Right lung (tissue), 5 donors: Measurements from ENCODE around the gene P2RY13. TPM values are rescaled to one million over a fixed set of nuclear protein-coding genes. Genes with fewer than 3 reads are reported as not detected.

Experiments
- DNase-seq, 2 donors: peaks; one replicate each; pipeline ENCODE4 v3.0.0-alpha.2; 2013
- polyA plus RNA-seq, 5 donors: library from polyadenylated mRNA; unstranded; fragments of 120-200 nt; gene quantifications; one replicate each; pipeline versions ENCODE4 v1.2.1 to v1.2.3, GENCODE V29; 2013; ENCODE audit warnings: inconsistent platforms in 1 of 5, low replicate concordance in 1 of 5; ENCODE audit not compliant: insufficient read length in 5 of 5, insufficient read depth in 1 of 5

Gene P2RY13
- polyA plus RNA-seq, 5 donors, result 0.77 to 1.7 (median 1.7) TPM

DNA sequence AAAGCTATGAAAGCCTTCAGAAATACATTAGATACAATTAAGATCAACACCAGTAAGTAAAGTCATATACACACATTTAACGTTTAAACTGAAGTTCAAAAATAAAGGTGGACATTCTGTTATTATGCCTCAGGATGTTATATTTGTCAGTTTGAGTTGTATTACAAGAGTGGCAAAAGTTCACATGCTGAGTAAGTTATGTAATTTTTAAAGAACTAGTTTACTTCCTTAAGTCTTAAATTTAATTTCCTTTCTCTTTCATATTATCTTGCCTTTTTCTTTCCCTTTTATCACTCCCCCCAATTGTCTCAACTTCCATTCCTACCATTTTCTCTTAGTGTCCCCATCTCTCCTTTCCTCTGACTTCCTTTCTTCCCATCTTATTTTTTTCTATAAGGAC, 7.8 kb downstream of the P2RY13 start:
- no peak for DNase-seq

DNA sequence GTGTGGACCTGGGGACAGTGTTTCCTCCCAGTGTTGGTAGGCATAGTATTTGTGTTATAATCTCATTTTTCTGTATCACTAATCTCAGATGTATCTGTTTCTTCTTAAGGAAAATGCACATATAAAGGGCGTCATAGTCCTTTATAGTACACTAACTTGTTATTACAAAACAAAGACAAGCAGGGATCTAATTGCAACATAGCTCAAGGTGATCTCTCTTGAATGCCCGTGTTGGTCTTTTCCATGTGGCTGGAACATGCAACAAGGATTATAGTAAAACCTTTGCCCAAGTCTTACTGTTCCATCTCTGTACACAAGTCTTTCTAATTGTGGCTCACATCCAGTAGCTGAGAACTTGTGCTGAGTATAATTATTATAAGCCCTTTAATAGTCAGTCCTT, 9.2 kb downstream of the P2RY13 start:
- no peak for DNase-seq

DNA sequence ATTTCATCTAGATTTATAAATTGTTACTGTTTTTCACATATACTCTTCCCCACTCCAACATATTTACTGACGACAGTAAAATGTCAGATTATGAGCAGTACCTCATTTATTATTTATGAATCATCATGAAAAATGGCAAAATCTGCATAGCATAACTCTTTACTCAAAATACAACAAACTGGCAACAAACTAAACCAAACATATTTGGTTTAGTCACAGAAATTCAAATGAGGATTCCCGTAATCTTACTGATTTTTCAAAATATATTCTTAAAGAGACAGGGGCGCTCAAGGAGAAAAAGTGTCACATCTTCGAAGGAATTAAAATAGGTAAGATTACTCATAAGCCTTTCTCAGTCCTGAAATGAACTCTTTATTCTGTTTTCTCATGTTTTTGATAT, 9.7 kb downstream of the P2RY13 start:
- no peak for DNase-seq

DNA sequence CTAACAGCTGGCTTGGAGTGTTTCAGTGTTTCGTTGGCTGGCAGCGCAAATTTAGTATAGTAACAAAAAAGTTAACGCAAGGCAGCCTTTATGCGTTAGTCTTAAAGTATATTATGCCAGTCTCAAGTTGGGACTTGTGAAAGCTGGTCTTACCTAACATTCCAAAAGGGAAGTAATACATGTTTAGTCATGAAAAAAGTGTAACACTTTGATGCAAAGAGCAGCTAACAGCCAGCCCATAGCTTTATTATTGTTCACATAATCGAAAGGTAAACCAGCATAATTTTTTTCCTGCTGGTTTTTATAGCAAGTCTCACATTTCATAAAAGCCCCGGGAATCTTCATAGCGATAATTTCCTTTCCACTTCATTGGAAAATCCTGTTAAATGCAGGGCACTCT, 10.4 kb downstream of the P2RY13 start:
- DNase-seq, result no peak

DNA sequence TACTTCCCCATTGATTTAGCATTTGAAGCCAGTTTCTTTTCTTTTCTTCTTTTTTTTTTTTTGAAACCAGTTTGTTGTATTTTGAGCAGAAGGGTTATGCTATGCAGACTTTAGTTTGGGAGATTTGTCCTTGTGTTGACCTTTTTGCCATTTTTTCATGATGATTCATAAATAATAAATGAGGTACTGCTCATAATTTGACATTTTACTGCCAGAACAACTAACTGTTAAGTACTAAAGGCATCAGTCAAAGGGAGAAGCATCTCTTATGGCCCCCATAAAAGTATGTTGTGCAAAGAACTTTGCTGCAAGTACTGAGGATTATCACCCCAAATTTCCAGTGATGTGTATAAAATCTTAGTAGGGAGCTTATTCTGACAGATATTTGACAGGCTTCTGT, 11.0 kb downstream of the P2RY13 start:
- DNase-seq, result no peak

DNA sequence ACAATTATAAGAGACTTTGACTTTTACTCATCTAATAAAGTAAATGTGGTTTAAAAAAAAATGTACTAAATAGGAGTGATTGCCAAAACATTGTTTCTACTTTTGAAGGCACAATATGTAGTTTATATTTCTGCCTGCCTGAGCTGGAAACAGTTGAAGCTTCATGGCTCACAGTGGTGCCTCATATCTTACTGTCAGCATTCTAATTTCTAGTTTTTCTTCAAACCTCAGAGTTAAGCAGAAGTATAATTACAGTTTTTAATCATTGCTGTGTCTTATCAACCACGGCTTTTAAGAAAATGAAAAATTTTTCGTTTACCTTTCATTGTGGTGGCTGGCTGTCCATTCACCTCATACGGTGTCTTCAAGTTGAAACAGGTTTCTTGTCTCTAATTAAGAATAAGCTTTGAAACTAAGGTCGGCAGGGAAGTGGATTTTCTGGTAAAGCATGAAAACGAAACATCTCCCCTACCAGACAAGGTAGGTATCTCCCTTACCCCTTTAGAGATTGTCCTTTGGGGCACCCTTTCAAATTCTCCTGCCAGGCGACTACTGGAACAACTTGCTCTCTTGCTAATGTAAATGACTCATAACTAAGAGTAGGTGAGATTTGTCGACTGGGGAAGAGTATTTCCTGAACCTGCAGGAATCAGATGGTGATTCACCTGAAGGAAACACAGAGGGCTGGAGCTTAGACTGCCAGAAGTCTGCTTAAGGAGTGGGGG, 12.9 kb downstream of the P2RY13 start, which contains the start of gene GPR87:
TSS of gene GPR87 (minus strand) at position 554 of the 725 bp plus-strand sequence. CDS start 16,720 bp downstream, outside the sequence.
- DNase-seq, result no peak

DNA sequence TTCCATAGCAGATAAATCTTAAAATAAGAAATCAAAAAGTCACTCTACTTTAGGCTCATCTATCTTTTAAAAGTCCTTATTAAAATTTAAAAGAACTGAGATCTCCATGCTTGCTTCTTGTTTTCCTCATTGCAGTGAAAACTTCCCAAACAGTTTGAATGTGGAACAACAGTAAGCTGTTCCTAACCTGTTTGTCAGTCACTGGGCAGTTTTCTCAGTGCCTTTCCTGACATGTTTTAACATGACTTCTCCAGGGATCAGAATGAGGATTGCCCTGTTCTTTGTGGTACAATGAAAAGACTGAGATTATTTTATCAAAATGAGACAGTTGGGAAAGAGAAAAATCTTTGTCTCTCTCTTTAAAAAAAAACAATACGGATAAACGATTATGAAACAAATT, 13.5 kb downstream of the P2RY13 start:
- DNase-seq, result no peak

DNA sequence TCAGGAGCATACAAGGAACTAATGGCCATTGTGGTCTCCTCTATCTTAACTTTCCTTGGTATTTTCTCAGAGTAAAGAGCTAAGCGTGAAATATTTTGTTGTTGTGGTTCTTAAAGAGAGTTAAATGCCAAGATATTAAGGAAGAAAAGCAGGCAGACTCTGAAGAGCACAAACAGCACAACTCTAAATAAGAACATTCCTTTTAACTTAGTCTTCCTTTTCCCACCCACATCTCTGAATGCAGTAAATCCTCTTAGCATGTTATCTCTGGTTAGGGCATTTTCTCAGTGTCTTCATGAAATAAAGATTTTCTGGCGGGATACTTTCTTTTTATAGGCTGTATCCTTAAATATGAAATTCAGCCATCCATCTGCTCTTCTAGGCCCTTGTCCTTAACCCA, 14.2 kb downstream of the P2RY13 start:
- DNase-seq, result no peak

DNA sequence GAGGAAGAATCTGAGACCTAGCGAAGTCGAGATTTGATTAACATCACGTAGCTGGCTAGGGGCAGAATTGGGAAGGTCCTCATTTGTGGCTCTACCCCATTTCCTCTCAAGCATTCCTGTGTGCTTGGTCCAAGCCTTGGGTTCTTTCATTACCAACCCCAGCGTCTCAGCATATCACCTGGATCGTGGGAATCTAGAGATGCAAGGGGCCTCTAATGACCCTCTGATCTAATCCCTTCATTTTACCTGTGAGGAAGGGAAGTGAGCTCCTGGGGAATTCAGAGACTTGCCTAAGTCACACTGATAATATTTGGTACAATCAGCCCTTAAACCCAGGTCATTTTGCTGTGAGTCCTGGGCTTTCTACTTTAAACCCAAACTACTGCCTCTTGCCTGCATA, 14.8 kb downstream of the P2RY13 start:
- DNase-seq, result no peak

DNA sequence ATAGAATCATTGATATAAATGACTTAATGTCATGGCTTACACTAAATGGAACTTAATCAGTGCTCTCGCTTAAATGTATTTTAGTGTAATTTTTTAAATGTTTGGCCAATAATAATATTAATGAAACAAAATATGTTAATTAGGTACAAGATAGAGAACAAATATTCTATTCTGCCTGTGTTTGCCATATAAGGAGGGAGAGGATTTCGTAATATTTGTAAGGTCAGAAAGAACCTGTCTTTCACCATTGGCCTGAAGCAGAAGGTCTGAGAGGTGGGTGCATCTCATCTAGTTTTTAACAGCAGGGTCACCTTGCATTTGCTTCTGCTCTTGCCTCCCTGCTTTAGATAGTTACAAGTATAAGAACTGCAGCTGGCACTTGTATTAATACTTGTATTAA, 15.2 kb downstream of the P2RY13 start:
- DNase-seq, result no peak

DNA sequence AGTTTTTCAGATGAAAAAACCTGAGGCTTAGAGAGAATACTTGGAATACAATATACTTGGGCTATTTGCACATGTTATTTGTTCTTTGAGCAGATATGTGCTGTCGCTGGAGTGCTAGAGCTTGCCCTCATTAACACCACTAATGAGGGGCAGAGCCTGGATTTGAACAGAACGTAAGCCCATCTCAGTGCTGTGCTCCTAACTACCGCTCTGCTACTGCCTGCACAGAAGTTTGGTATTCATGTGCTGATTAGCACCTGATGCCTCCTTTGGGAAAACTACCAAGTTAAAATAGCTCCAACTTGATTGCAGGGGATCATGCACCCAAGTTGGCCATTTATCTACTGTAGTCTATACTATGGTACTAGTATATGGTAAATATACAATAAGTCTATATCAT, 16.4 kb downstream of the P2RY13 start:
- no peak for DNase-seq

DNA sequence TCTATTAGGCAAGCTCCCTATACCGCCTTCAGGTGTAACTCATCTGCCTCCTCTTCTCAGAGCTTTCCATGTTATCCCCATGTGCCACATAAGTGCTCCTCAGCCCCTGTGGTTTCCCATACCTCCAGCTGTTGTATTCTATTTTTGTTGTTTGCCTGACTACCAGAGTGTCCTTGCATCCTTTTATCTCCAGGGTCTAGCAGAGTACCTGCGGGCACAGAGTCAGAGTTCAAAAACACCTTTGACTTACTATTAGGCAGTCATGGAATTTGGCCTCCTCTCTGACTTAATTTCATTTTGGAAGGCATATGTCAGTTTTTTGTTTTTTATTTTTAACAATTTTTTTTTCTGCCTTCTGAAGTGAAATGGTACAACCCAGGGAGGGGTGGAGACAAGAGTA, 19.8 kb downstream of the P2RY13 start:
- no peak for DNase-seq

DNA sequence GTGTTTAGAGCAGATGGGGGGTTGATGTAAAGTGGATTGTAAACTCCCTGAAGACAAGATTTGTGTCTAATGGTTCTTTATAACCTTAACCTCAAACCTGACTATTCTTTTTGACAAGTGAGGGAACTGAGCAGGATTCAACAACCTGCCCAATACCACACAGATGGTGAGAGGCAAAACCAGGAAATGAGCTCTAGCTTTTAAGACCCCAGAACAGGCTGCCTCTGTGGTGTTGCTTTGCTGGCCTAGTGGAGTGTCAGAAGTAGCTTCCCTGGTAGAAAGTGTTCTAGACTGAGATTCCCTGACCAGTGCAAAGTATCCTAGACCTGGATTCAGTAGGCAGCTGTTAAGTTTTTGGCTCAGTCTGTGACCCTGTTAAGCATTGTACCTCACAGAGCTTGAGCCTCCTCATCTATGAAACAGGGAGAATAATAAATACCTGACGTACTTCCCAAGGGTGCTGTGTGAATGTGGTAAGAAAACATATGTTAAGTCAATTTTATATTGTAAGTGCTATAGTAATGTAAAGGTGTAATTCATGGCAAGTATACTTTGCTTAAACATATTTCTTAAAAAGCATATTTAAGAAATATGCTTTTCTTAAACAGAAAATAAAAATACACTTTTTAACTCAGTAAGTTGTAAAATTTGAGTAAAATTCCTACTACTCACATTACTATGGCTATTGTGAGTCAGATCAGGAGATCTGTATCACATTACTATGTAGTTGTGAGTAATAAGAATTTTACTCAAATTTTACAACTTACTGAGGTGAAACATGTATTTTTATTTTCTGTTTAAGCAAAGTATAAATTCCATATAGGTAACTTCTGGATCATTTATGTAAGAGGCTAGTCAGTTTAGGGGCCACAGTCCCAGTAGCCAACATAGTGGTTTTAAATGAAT, 21.5 kb downstream of the P2RY13 start:
- DNase-seq, result no peak

DNA sequence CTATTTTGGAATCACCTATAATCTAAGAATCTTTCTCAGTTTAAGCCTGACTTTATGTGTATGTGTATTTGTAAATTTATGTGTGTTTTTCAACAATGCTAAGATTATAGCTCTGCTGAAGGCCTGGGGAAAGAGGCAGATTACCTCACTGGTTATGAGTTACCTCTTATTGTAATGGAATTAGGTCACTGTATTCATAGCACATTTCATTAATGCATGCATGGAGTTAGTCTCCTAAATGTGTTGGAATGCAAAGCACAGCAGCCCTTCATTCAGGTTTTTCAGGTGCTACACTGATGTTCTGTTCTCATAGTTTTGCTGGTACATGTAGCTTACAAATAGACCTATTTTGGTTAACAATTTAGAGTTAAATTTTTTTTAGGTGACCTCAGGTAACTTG, 22.2 kb downstream of the P2RY13 start:
- no peak for DNase-seq

DNA sequence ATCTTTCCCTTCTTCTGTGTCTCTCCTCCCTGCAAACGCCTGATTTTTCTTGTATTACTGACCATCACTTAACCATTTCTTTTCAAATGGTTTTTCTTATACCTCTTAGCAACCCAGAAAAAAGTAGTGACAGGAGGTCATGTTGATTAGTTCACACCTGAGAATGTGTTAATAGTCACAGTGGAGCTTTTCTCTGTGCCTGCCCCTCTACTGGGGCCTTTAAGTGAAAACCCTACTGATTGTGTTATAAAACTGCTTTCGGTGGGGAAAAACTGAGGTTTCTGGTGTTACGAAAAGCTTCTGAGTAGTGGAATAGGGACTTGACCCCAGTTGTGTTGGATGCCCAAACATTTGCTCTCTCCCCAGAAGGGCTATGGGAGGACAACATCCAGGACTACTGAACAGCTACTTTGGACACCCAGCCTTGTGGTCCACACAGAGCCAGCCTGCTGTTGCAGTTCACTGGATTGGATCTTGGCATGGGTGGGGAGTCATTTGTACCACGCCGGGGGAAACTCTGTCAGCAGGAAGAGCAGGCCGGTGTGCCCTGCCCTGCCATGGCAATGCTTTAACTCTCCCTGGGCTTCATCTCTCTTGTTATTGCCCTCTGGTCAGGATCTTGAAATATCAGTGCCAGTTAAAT, 23.1 kb downstream of the P2RY13 start:
- no peak for DNase-seq

DNA sequence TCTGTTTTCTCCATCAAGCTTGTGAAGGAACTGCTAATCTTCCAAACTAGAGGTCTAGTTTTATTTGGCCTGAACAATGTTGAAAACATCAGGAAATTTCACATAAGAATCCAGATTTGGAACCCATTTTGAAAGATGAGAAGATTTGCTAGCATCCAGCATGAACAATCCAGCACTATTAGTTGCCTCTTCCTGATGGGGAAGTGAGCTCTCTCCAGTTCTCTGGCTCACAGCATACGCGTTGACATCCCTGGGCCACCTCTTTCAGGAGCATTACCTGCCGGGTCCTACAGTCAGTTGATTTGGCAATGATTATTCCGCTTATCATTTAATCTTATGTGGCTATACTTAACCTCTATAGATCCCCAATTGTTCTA, 23.6 kb downstream of the P2RY13 start:
- DNase-seq, result no peak

DNA sequence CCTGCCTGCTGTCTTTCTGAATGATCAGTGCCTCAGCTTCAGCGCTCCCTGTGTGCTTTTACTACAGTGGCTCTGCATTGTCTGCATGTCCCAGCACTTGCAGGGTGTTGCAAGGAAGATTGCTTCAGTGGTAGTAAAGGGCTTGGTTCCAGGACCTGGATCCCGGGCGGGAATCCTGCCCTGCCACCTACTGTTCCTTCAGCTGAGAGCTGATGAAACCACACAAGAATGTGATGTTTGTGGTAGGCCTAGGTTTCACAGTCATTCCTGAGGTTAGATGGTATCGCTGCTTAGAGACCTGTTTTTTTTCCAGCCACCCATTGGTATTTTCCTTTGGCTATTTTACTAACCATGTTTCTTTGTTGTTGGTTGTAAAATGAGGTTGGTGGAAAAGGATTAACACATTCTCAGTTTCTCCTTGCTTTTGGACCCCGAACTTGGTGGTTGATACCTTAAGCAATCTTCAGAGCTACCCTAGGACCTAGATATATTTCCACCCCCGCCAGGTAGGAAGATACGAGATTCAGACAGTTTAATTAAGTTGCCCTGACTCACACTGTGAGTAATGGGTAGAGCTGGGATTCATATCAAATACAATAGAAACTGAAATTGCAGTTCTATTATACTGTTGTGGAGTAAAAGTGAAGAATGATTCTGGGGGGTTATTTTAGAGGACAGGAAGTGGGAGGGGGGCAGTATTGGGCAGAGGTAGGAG, 24.1 kb downstream of the P2RY13 start:
- peak in 1 of 2 donors; percentile 35 for DNase-seq

DNA sequence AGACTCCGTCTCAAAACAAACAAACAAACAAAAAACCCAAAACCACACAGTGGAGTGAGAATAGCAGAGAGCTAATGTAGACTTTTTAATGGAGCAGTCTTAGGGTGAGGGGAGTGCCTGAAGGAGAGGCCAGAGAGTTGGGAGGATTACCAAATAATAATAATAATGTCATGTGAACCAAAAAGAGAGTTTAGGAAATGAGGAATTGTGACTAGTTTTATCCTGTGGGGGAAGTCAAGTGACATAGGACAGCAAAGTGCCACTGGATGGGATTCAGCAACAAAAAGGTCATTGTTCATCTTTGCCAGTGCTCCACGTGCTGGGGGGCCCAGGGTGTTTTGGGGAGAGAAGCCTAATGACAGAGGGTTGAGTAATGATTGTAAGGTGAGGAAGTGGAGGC, 25.6 kb downstream of the P2RY13 start:
- DNase-seq, result no peak

DNA sequence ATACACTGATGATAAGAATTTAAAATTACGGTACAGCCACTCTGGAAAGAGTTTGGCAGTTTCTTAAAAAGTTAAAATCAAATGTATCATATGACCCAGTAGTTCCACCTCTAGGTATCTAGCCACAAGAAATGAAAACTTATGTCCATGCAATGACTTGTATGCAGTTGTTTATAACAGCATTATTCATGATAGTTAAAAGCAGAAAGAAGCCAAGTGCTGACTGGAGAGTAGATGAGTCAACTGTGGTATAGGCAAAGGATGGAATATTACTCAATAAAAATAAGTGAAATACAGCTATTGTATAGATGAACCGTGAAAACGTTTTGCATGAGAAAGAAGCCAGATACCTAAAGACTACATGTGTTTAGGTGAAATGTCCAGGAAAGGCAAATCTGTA, 27.6 kb downstream of the P2RY13 start:
- DNase-seq, result no peak

DNA sequence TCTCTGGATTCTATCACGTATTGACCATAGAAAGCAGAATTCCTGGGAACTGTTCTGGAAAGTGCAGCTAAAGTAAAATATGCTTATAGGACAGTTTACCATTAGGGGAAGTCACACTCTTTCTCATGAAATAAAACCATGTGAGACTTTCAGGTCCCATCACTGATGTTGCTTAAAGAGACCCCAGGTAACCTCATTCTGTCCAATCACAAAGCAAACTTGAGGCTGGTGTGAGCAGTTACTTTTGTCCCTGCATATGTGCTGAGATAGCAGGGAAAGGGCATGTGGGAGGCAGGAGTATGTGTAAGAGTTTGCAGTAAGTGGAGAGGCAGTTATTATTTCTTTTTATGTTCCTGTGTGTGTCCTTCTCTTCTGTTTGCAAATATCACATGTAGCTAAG, 28.8 kb downstream of the P2RY13 start:
- DNase-seq, result no peak

DNA sequence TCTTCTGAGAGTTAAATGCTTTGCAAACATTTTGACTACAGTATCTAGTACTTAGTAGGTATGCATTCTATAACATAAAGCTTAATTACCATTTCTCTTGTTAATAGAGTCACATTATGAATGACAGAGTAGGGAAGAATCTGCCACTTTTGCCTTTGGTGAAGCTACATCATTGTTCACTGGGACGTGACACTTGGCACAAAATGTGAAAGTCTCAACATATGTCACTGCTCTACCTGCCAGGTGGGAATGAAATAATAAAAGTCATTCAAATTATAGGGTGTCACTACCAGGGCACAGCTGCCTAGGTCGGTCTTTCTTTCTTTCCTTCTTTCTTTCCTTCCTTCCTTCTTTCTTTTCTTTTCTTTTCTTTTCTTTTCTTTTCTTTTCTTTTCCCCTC, 30.3 kb downstream of the P2RY13 start:
- no peak for DNase-seq

DNA sequence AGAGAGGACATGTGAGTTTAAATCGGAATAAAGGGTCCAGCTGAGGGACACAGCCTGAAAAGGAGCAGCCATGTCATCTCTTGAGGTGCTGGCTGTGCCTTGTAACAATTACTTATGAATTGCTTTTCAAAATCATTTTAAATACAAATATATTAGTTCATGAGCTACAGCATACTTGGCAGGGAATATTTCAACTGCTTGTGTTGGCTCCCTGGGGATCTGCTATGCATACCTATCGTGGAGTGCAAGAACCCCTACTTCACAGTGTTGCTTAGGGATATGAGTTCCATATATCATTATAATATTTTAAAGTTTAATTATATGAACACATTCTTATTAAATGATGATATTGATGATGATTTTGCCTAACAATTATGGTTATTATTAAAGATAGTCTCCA, 31.9 kb downstream of the P2RY13 start:
- no peak for DNase-seq
